Right cardiac atrium (tissue), 5 donors: ENCODE data around the gene ZNF276. TPM values are rescaled to one million over a fixed set of nuclear protein-coding genes. Genes with fewer than 3 reads are reported as not detected.
A peak's percentile ranks its signal among the peaks of the same experiment; 100 is the strongest.
"Not testable (repeated sequence)": the region's sequence is repeated elsewhere in the genome, so short reads cannot be mapped to it uniquely, and the experiment has no call there.

Source experiments
- ATAC-seq, 2 donors: fragments of 200-7000 bp; cut with Tn5 transposase; one replicate each; pipeline versions ENCODE4 v1.8.0 to v1.9.1; 2020; ENCODE audit warnings: moderate library complexity in 2 of 2, mild to moderate bottlenecking in 1 of 2
- DNase-seq, 3 donors: peaks; one replicate each; pipeline ENCODE4 v3.0.0-alpha.2; 2020
- H3K27ac ChIP-seq: one replicate; pipeline ENCODE4 v1.5.1; 2013; ENCODE audit warnings: mild to moderate bottlenecking, low read length, control low read depth, moderate library complexity
- H3K27me3 ChIP-seq: one replicate; pipeline ENCODE4 v1.6.1; 2013; ENCODE audit not compliant: control insufficient read depth, insufficient read depth
- H3K4me1 ChIP-seq: one replicate; pipeline ENCODE4 v1.6.1; 2013; ENCODE audit warnings: low read length; ENCODE audit not compliant: control insufficient read depth, insufficient read depth
- H3K4me3 ChIP-seq: one replicate; pipeline ENCODE4 v1.5.1; 2013; ENCODE audit warnings: low read length, control low read depth
- H3K9me3 ChIP-seq: one replicate; pipeline ENCODE4 v1.6.1; 2013; ENCODE audit warnings: low read length; ENCODE audit not compliant: control insufficient read depth
- WGBS: extraction: QIAGEN DNeasy Blood & Tissue Kit; methylation state at CpG from one replicate; pipeline ENCODE4 v1.1.7; 2013; 5-methylcytosine and 5-hydroxymethylcytosine counted together
- intact Hi-C, 4 donors: fragments of 100-400 bp; cut with DNase I; formaldehyde crosslinking; loops; one replicate each; pipeline versions ENCODE4 v1.11.0 to v1.14.0; 2022 to 2023
- polyA plus RNA-seq: library from polyadenylated mRNA; stranded (reverse); fragments of 200-250 nt; gene quantifications from one replicate; pipeline ENCODE4 v1.2.3, GENCODE V29; 2013
- total RNA-seq, 4 donors: library from RNA; stranded (reverse); fragmentation: NEBNext Ultra II Directional; extraction: Animal tissue kit (Norgen Biotek cat#: 25700); gene quantifications; one replicate each; pipeline ENCODE4 v1.2.1, GENCODE V29; 2021
- donor health status: healthy with polysubstance abuse.
- donor health status: DM: no; HTN: yes; CAD: no.
- donor health status: DM: no; HTN: no; CAD: no.
- donor health status: DM: no; HTN: yes; CAD: no; lungs with severe emphysema.
- donor health status: DM: yes; HTN: yes; CAD: no.

ZNF276 gene
- total and polyA plus RNA-seq, 5 donors: 12.1 to 16.2 (median 14.8) TPM

- H3K9me3 ChIP-seq, DNase-seq, ATAC-seq, H3K27me3 ChIP-seq, intact Hi-C loops, H3K4me1 ChIP-seq, H3K4me3 ChIP-seq, H3K27ac ChIP-seq: not testable (repeated sequence)
- 87% methylated on average over 4 of the region's 4 CpGs for WGBS
Observed at GRCh38 chr16:89689621-89690020, 31.7 kb upstream of the ZNF276 start.

DNA sequence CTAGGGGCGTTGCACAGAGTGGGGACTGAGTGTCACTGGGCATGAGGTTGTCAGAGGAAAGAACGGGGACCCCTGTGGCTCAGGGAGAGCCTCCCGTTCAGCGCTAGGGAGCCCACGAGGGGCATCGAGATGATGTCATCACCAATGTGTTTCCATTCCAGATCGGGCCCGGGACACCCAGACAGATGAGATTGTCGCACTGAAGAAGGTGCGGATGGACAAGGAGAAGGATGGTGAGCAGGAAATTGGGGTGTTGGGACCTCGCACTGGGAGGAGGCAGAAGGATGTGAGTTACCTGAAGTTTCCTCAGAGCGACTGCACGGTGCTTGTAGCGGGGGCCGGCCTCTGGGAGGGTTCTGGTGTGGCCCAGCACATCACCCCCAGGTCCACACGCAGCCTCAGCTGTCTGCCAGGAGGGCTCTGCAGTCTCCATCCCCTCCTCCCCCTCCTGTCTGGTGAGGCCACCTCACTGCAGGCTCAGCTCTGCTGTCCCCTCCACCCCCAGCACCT lies 30.9 kb upstream of the ZNF276 start:
- ATAC-seq (no peak), DNase-seq (no peak)
- H3K4me1 ChIP-seq: peaks cover 3% of the 10 kb centered on the region
- 91% methylated on average over 16 of the region's 16 CpGs for WGBS
- no peak overlapping the region for H3K4me3 ChIP-seq
- no peaks in the 10 kb centered on the region for H3K27me3 ChIP-seq
- no peaks in the 10 kb centered on the region for H3K9me3 ChIP-seq
- no peak overlapping the region for H3K27ac ChIP-seq
- intact Hi-C loops: no loop called here

GRCh38 chr16:89691231-89691985 lies 29.9 kb upstream of the ZNF276 start:
- intact Hi-C loops: no loop called here
- Histone ChIP-seq H3K27ac (no peak overlapping the region), H3K4me3 (no peak overlapping the region), H3K4me1 (peaks cover 3% of the 10 kb centered on the region), H3K9me3 (no peaks in the 10 kb centered on the region), H3K27me3 (no peaks in the 10 kb centered on the region)
- ATAC-seq: no peak
- DNase-seq: no peak
- 97% methylated on average over 21 of the region's 21 CpGs for WGBS

DNA sequence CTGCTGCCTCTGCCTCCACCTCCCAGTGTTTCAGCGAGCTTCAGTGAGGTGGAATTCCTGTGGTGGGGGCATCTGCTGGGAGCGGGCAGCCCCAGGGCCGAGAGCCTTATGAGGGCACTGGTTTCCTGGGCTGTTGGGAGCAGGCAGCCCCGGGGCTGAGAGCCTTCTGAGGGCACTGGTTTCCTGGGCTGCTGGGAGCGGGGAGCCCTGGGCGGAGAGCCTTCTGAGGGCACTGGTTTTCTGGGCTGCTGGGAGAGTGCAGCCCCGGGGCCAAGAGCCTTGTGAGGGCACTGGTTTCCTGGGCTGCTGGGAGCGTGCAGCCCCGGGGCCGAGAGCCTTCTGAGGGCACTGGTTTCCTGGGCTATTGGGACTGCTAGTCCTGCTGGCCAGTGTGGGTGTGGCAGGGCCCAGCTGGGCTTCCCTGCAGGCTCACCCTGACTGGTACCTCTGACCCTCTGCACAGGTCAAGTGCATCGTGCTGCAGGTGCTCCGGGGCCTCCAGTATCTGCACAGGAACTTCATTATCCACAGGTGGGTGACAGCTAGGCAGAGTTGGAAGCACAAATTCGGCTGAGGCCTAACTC lies 29.3 kb upstream of the ZNF276 start:
- H3K4me1 ChIP-seq: peaks cover 3% of the 10 kb centered on the region
- intact Hi-C loops: no loop called here
- H3K4me3 ChIP-seq: no peak overlapping the region
- no peaks in the 10 kb centered on the region for H3K27me3 ChIP-seq
- no peaks in the 10 kb centered on the region for H3K9me3 ChIP-seq
- DNase-seq (no peak), ATAC-seq (no peak)
- WGBS: 92% methylated on average over 13 of the region's 13 CpGs
- no peak overlapping the region for H3K27ac ChIP-seq

GRCh38 chr16:89693289-89693731 lies 28.0 kb upstream of the ZNF276 start:
- ATAC-seq (no peak), DNase-seq (no peak)
- intact Hi-C loops: no loop called here
- no peak overlapping the region for H3K27ac ChIP-seq
- H3K9me3 ChIP-seq: no peaks in the 10 kb centered on the region
- WGBS: 92% methylated on average over 11 of the region's 11 CpGs
- no peaks in the 10 kb centered on the region for H3K4me1 ChIP-seq
- H3K27me3 ChIP-seq: no peaks in the 10 kb centered on the region
- no peak overlapping the region for H3K4me3 ChIP-seq

GRCh38 chr16:89693931-89694783 lies 27.2 kb upstream of the ZNF276 start:
- H3K4me1 ChIP-seq: no peaks in the 10 kb centered on the region
- no peak for ATAC-seq
- intact Hi-C loops: no loop called here
- 90% methylated on average over 32 of the region's 32 CpGs for WGBS
- H3K9me3 ChIP-seq: no peaks in the 10 kb centered on the region
- no peaks in the 10 kb centered on the region for H3K27me3 ChIP-seq
- peak in 1 of 3 donors; percentile 7 for DNase-seq
- H3K4me3 ChIP-seq: no peak overlapping the region
- no peak overlapping the region for H3K27ac ChIP-seq

GRCh38 chr16:89694784-89695085 lies 26.6 kb upstream of the ZNF276 start:
- 92% methylated on average over 23 of the region's 23 CpGs for WGBS
- H3K4me1 ChIP-seq, H3K27me3 ChIP-seq, ATAC-seq, H3K27ac ChIP-seq, H3K4me3 ChIP-seq, intact Hi-C loops, DNase-seq, H3K9me3 ChIP-seq: not testable (repeated sequence)

DNA sequence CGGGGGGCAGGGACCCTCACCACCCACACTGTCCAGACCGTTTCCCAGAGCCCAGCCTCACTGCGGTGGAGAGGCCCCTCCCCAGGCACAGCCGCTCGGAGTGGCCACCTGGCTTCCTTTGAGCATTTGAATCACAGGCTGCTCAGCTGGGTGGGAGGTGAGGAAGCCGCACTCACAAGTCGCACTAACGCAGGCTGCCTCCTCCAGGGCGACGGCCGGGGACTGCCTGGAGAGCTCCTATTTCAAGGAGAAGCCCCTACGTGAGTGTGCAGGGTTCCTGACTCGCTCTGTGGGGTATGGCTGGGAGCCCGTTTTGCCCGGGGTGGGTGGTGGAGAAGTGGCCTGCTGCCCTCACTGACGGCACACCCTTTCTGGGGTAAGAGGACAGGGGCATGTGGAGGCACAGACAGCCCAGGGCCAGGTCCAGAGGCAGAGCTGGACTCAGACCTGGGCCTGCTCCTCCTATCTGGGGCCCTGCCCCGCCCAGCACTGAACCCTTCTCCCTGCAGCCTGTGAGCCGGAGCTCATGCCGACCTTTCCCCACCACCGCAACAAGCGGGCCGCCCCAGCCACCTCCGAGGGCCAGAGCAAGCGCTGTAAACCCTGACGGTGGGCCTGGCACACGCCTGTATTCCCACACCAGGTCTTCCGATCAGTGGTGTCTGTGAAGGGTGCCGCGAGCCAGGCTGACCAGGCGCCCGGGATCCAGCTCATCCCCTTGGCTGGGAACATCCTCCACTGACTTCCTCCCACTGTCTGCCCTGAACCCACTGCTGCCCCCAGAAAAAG lies 26.1 kb upstream of the ZNF276 start:
- intact Hi-C loops: no loop called here
- ATAC-seq (no peak), DNase-seq (peak in 1 of 3 donors; percentile 10)
- 87% methylated on average over 31 of the region's 31 CpGs for WGBS
- Histone ChIP-seq H3K9me3 (no peaks in the 10 kb centered on the region), H3K27me3 (no peaks in the 10 kb centered on the region), H3K27ac (no peak overlapping the region), H3K4me3 (no peak overlapping the region), H3K4me1 (no peaks in the 10 kb centered on the region)

- DNase-seq (peak in 2 of 3 donors; percentile 19 to 67), ATAC-seq (no peak)
- H3K4me3 ChIP-seq: no peak overlapping the region
- H3K27me3 ChIP-seq: no peaks in the 10 kb centered on the region
- 82% methylated on average over 25 of the region's 25 CpGs for WGBS
- H3K27ac ChIP-seq: no peak overlapping the region
- intact Hi-C loops: no loop called here
- H3K4me1 ChIP-seq: peaks cover 3% of the 10 kb centered on the region
- no peaks in the 10 kb centered on the region for H3K9me3 ChIP-seq
Observed at GRCh38 chr16:89695875-89696669, 25.3 kb upstream of the ZNF276 start.

GRCh38 chr16:89696670-89697128 lies 24.6 kb upstream of the ZNF276 start:
- WGBS: 74% methylated on average over 18 of the region's 18 CpGs

More at GRCh38 chr16:89696670-89697128, 24.6 kb upstream of the ZNF276 start:
- ATAC-seq (no peak), DNase-seq (peak in 2 of 3 donors; percentile 7 to 61)
- Histone ChIP-seq H3K4me1 (peaks cover 3% of the 10 kb centered on the region), H3K9me3 (no peaks in the 10 kb centered on the region), H3K4me3 (no peak overlapping the region), H3K27me3 (no peaks in the 10 kb centered on the region), H3K27ac (no peak overlapping the region)
- intact Hi-C loops: no loop called here
